Right renal pelvis (tissue), 4 donors: ENCODE data around the gene RUNX3. TPM values are rescaled to one million over a fixed set of nuclear protein-coding genes. Genes with fewer than 3 reads are reported as not detected.

ENCODE experiments used
- DNase-seq, 4 donors: peaks; one replicate each; pipeline ENCODE4 v3.0.0-alpha.2; 2013; ENCODE audit warnings: low read depth in 4 of 4, low spot score in 3 of 4, missing footprints in 1 of 4
- polyA plus RNA-seq, 4 donors: library from polyadenylated mRNA; unstranded; fragments of 120-200 nt; gene quantifications; one replicate each; pipeline ENCODE4 v1.2.1, GENCODE V29; 2013; ENCODE audit not compliant: insufficient read length in 4 of 4

Gene RUNX3
- polyA plus RNA-seq, 4 donors, result 0.39 to 0.52 (median 0.49) TPM

DNA sequence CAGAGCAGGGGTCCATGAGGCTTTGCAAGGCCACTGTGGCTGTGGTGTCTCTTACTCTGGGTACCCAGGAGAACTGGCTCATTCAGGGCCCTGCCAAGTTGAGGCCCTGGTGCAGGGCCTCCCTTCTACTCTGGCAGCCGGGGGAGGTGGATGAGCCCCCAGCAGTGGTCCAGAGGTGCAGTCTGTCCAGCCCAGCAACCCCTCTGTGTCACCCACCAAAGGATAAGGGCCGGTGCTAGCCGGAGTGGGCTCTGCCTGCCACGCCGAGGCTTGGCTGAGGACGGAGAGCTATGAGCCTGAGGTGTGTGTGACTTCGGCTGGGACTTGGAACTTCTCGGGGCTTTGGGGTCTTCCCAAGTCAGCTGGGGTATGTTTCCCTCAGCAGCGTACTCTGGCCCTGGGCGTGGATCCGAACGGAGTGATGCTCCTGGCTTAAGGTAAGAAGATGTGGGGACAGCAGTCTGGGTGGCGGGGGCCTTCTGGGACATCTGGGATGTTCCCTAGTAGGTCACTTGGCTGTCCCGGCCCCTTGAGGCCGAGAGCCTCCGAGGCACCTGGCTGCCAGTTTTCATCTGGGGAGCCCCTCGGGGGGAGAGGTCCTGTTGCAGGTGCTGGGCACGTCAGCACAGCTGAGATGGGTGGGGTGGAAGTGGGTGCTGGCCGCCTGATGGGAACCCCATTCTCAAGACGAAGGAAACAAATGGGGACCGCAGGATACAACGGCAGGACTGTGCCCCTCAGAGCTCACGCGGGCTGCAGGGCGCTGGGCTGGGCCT is 25.9 kb downstream of the RUNX3 start:
- DNase-seq, result no peak

DNA sequence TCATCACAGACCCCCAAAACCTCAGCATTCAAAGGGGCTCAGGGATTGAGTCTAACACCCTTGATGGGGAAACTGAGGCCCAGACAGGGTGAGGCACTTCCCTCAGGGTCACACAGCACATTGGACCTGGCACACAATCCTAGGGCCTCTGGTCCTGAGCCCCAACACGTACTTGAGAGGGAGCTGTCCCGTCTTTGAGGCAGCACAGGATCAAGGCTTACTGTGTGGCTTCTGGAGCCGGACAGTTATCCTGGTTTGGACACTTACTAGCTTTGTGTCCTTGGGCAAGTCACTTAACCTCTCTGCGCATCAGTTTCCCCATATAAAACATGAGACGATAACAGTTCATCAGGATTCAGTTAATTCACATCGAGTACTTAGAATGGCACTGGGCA is 26.5 kb downstream of the RUNX3 start:
- DNase-seq, result no peak

- no peak for DNase-seq
Measured at GRCh38 chr1:24903011-24903461, 27.0 kb downstream of the RUNX3 start.

DNA sequence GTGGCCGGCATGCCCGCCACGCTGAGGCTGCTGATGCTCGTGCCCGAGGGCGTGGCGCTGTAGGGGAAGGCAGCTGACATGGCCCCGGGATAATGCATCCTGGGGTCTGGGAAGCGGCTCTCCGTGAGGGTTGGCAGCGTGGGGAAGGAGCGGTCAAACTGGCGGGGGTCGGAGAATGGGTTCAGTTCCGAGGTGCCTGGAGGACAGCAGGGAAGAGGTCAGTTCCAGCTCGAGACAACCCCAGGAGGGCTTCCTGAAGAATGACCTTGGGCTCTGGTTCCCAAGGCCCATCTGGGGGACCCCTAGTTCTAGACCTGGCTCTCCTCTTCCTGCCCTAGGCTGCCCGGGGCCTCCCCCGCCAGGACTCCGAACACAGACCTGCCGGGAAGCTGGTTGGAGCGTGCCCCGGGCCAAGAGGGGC is 27.6 kb downstream of the RUNX3 start:
- no peak for DNase-seq

DNA sequence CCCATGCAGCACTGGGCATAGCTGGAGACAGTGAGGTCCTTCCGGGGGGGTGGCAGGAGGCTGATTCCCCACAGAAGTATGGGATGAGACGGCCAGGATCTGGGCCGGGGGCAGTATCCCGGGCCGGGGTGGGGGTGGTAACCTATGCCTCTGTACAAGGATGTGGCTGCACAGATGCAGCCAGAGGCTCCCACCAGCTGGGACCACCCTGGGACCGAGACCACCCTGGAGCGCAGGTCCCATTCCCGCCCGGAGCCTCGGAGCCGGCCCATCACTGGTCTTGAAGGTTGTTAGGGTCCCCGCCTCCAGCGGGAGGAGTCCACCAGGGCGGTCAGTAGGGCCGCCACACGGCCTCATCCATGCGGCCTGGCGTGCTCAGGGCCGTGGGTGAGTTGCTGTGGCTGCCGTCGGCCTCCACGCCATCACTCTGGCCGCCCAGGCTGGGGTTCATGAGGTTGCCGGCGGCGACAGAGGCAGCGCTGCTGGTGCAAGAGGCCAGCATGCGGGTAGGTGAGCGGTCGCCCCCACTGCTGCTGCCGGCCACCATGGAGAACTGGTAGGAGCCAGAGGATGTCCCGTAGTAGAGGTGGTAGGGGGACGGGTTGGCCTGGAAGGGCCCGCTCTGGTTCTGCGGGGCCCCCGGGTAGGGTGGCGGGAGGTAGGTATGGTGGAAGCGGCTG is 28.1 kb downstream of the RUNX3 start:
- DNase-seq, result no peak

GRCh38 chr1:24900985-24901781 is 28.9 kb downstream of the RUNX3 start:
- no peak for DNase-seq

DNA sequence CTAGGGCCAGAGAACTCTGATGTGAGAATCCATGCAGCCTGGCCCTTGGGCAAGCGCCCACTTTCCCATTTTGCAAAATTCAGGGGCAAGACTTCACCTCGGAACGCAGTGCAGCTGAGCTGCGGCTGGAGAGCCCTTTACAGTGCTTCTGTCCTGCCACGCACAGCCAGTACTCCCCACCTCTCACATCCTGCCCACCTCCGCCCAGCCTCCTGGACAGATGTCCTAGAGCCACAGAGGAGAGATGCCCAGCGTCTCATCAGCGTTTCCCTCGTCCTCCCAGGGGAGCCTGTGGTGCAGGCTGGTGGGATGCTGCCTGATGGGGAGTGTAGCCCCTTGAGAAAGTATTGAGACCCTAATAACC is 29.6 kb downstream of the RUNX3 start:
- DNase-seq, result no peak

GRCh38 chr1:24899581-24900485 is 30.2 kb downstream of the RUNX3 start:
- DNase-seq, result no peak

DNA sequence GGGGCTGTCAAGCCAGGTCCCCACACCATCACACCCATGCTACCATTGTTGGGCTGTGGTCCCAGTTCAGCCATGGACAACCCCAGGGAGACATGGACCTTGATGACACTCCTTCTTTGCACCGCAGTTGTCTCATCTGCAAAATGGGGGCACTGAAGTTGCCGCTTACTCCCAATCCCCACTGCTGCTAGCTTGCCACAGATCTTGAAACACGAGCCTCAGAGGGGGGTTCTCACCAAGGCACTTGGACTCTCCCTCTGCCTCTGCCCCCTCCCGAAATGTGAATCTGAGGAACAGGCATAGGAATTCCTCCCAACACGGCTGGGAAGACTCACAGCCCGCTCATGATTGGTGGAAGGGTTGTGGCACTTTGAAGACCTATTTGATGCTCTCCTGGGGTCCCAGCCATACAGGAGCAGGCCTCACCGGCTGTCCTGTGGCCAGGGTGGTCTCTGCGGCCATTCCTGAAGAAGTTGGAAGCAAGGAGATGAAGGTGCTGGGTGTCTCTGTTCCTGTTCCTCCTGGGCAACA is 31.1 kb downstream of the RUNX3 start:
- no peak for DNase-seq

- DNase-seq, result no peak
Measured at GRCh38 chr1:24898152-24898908, 31.7 kb downstream of the RUNX3 start.

DNA sequence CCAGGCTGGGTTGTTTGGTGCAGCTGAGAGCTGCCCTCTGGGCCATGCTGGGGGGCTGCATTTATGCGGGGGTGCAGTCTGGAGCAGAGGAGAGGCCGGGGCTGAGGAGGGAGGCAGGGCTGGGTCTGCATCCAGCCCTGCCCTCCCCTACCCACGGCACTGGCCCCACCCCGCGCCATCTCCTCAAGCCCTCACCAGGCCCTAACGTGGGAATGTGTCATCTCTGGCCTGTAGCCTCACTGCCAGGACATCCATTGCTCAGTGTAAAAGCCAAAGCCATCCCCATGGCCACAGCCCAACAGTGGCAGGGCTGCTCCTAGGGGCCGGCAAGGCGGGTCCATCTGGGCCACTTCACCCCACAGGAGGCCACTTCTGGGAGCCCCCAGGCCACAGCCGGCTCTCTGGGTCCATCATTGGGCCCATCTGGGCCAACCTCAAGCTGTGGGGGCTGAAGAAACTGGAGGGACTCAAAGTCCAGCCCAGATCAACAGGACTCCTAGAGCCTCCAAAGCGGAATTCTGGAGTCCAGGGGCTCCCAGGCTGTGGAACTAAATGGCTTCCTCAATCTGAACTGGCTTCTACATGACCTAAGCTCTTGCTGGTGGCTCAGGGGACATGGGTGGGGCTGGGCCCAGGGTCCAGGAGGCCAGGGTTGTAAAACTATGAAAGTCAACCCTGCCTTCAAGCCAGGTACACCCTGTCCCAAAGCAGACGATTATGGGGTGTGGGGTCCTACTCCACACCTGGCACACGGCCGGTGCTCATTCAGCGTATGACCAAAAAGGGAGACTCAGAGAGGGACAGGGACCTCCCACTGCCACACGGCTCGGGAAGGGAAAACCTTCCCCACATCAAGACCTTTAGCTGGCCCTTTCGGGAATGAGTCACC is 32.6 kb downstream of the RUNX3 start:
- no peak for DNase-seq

DNA sequence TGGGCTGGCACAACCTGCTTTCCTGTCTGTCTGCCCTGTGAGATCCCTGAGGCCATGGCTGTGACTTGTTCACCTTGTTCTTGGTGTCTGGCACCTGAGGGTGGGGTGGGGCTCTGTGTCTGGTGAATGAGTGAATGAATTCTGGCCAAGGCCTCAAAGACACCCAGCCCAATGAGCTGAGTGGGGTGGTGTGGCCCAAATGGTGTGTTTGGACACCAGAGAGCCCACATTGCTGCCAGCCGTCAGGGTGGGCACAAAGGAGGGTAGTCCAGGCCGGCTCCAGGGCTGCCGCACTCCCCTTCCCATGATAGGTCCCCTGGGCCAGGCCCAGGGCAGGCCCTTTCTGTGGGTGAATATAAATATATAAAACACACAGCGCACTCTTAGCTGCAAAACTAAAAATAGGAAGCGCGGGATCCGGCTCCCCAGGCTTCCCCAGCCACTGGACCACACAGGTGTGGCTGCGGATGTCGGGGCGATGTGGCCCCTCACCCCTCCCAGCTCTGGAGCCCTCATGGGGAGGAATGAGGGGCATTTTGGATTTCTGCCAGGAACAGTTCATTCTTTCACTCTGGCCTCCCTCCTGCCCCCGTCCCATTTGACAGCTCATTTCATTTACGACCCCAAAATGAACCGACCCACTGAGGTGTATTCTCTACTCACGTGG is 33.3 kb downstream of the RUNX3 start:
- DNase-seq, result no peak

GRCh38 chr1:24896176-24896575 is 33.9 kb downstream of the RUNX3 start:
- no peak for DNase-seq

DNA sequence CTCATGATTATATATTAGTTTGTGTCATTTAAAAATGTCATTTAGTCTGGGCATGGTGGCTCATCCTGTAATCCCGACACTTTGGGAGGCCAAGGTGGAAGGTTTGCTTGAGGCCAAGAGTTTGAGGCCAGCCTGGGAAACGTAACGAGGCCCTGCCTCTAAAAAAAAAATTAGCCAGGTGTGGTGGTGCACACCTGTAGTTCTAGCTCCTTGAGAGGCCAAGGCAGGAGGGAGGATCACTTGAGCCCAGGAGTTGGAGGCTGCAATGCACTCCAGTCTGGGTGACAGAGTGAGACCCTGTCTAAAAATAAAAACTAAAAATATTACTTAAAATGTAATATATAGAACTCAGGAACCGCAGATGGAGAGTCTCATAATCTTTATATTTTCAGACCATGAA is 34.6 kb downstream of the RUNX3 start:
- no peak for DNase-seq

GRCh38 chr1:24894002-24894401 is 36.1 kb downstream of the RUNX3 start:
- no peak for DNase-seq

- no peak for DNase-seq
Measured at GRCh38 chr1:24893431-24893830, 36.6 kb downstream of the RUNX3 start.

DNA sequence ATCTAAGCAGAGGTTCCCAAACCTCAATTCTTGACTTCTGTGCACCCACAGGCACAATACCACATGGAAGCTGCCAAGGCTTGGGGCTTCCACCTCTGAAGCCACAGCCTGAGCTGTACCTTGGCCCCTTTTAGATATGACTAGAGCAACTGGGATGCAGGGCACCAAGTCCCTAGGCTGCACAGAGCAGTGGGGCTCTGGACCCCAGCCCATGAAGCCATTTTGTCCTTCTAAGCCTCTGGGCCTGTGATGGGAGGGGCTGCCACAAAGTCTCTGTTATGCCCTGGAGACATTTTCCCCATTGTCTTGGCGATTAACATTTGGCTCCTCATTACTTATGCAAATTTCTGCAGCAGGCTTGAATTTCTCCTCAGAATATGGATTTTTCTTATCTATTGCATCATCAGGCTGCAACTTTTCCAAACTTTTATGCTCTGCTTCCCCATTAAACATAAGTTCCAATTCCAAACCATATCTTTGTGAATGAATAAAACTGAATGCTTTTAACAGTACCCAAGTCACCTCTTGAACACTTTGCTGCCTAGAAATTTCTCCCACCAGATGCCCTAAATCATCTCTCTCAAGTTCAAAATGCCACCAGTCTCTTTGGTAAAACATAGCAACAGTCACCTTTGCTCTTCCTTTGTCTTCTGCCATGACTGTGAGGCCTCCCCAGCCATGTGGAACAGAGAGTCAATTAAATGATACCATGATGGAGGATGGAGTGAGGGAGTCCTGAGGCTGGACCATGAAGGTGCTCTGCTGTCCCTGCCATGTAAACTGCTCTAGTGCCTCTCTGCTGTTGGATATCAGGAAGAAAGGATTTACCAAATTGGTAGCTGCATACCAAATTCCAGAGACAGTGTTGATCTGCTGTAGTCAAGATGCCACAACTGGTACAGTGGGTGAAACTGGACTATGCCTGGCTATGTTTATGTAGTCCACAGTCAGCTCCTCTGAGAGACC is 37.6 kb downstream of the RUNX3 start:
- no peak for DNase-seq
